Measurements from ENCODE around the gene SPACA9.

GRCh38 chr9:132855904-132856303 lies 22.8 kb upstream of the SPACA9 start:
- TF ChIP-seq POLR2A (IDR thresholded peaks at IDR 0.05; ENCODE audit: low read depth, low read length) (no peak), POLR2AphosphoS5 (IDR thresholded peaks at IDR 0.05; ENCODE audit: low read depth, low read length) (no peak)
